Hepatocyte (in vitro differentiated cells): ENCODE measurements around the gene TAGLN3. TPM values are rescaled to one million over a fixed set of nuclear protein-coding genes. Genes with fewer than 3 reads are reported as not detected.

ENCODE experiments used
- DNase-seq: peaks from one replicate; pipeline ENCODE4 v3.0.0-alpha.2; 2016; ENCODE audit warnings: low spot score
- H2AFZ ChIP-seq: fragments of 200-600 bp; sonication (generic); 2 replicates; pipeline ENCODE4 v1.6.0; 2016; ENCODE audit warnings: antibody characterized with exemption, mild to moderate bottlenecking
- H3K27ac ChIP-seq: fragments of 200-600 bp; sonication (generic); 2 replicates; pipeline ENCODE4 v1.5.1; 2016; ENCODE audit warnings: mild to moderate bottlenecking
- H3K27me3 ChIP-seq: fragments of 200-600 bp; sonication (generic); 2 replicates; pipeline ENCODE4 v1.6.1; 2016
- H3K36me3 ChIP-seq: fragments of 200-600 bp; sonication (generic); replicated peaks from 2 replicates; pipeline ENCODE4 v1.5.1; 2016; ENCODE audit warnings: low read depth; ENCODE audit not compliant: insufficient read depth
- H3K4me1 ChIP-seq: fragments of 200-600 bp; sonication (generic); 2 replicates; pipeline ENCODE4 v1.5.1; 2016; ENCODE audit warnings: mild to moderate bottlenecking, moderate library complexity; ENCODE audit not compliant: insufficient read depth
- H3K4me2 ChIP-seq: fragments of 200-600 bp; sonication (generic); 2 replicates; pipeline ENCODE4 v1.6.0; 2016
- H3K4me3 ChIP-seq: fragments of 200-600 bp; sonication (generic); 2 replicates; pipeline ENCODE4 v1.5.1; 2016; ENCODE audit warnings: mild to moderate bottlenecking
- H3K79me2 ChIP-seq: fragments of 200-600 bp; sonication (generic); 2 replicates; pipeline ENCODE4 v1.6.0; 2017; ENCODE audit warnings: mild to moderate bottlenecking
- H3K9me2 ChIP-seq: fragments of 200-600 bp; sonication (generic); replicated peaks from 2 replicates; pipeline ENCODE4 v1.6.0; 2017; ENCODE audit warnings: mild to moderate bottlenecking; ENCODE audit not compliant: insufficient read depth
- H3K9me3 ChIP-seq: fragments of 200-600 bp; sonication (generic); 2 replicates; pipeline ENCODE4 v1.5.1; 2016; ENCODE audit warnings: low read depth, mild to moderate bottlenecking
- H4K20me1 ChIP-seq: fragments of 200-600 bp; sonication (generic); 2 replicates; pipeline ENCODE4 v1.6.0; 2016; ENCODE audit warnings: mild to moderate bottlenecking; ENCODE audit not compliant: insufficient read depth, poor library complexity, severe bottlenecking
- CTCF ChIP-seq: fragments of 200-600 bp; sonication (generic); IDR thresholded peaks from 2 replicates; pipeline ENCODE4 v1.5.1; 2016; ENCODE audit warnings: antibody characterized with exemption, mild to moderate bottlenecking; ENCODE audit not compliant: poor library complexity
- EZH2 ChIP-seq: fragments of 200-600 bp; sonication (generic); IDR thresholded peaks from 2 replicates; pipeline ENCODE4 v1.6.1; 2016; ENCODE audit warnings: antibody characterized with exemption, mild to moderate bottlenecking, borderline replicate concordance
- EZH2phosphoT487 ChIP-seq: fragments of 200-600 bp; sonication (generic); IDR thresholded peaks from one replicate; pipeline ENCODE4 v1.6.1; 2018; ENCODE audit warnings: antibody characterized with exemption, mild to moderate bottlenecking, low read depth, moderate library complexity; ENCODE audit not compliant: unreplicated experiment, severe bottlenecking
- WGBS: methylation state at CpG from one replicate; pipeline ENCODE4 v1.1.6; 2016; ENCODE audit warnings: low lambda C conversion rate; ENCODE audit errors: missing lambda C conversion rate; 5-methylcytosine and 5-hydroxymethylcytosine counted together
- polyA plus RNA-seq: library from polyadenylated mRNA; unstranded; fragments of >200 nt; fragmentation: Nextera tagmentation; extraction: Ambion mirVana; gene quantifications from 2 replicates; pipeline ENCODE4 v1.2.1, GENCODE V29; 2016
- total RNA-seq: library from RNA; depleted of rRNA; stranded (reverse); fragments of >200 nt; gene quantifications from 2 replicates; pipeline ENCODE4 v1.2.3, GENCODE V29; 2014

Gene TAGLN3
- total and polyA plus RNA-seq, 2 experiments from 2014 or later, result 0.51 to 2.1 TPM

DNA sequence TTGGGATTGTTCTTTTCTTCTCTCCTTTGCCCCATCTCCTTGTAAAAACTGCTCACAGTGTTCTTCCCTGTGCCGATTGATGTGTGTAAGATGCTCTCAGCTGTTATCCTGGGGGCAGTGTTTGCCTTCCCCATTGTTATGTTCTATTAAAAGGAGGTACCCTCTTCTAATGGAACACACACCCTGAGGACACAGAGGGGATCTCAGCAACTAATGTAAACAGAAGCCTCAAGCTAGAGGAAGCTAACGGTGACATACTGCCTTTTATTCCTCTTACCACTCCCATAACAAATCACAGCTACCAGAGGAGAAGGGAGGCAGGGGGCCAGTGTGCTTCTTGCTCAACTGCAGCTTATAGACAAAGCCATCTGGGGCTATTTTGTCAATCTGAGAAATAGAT is 2.2 kb downstream of the TAGLN3 start:
- H4K20me1 ChIP-seq, result no peaks in the 10 kb centered on the region
- no peak for TF ChIP-seq EZH2
- TF ChIP-seq EZH2phosphoT487, result no peak
- TF ChIP-seq CTCF, result no peak
- no peaks in the 10 kb centered on the region for H3K36me3 ChIP-seq
- H3K79me2 ChIP-seq, result no peaks in the 10 kb centered on the region
- H3K27me3 ChIP-seq, result peaks cover 18% of the 10 kb centered on the region
- H3K9me2 ChIP-seq, result no peaks in the 10 kb centered on the region
- no peaks in the 10 kb centered on the region for H3K9me3 ChIP-seq
- DNase-seq, result no peak
- H2AFZ ChIP-seq, result no peak overlapping the region
- 42% methylated on average over 2 of the region's 2 CpGs for WGBS
- no peak overlapping the region for H3K4me3 ChIP-seq
- no peak overlapping the region for H3K27ac ChIP-seq
- H3K4me1 ChIP-seq, result peaks cover 5% of the 10 kb centered on the region
- H3K4me2 ChIP-seq, result peak overlapping the region; percentile 95

- H3K4me1 ChIP-seq, result peaks cover 5% of the 10 kb centered on the region
- 86% methylated on average over 2 of the region's 2 CpGs for WGBS
These were observed 2.8 kb downstream of the TAGLN3 start for GRCh38 chr3:112001526-112001925.

GRCh38 chr3:112002096-112002971 is 3.6 kb downstream of the TAGLN3 start:
- H3K79me2 ChIP-seq, result no peaks in the 10 kb centered on the region
- no peaks in the 10 kb centered on the region for H3K9me3 ChIP-seq
- peaks cover 18% of the 10 kb centered on the region for H3K27me3 ChIP-seq
- H2AFZ ChIP-seq, result no peak overlapping the region
- no peak overlapping the region for H3K4me3 ChIP-seq
- H3K27ac ChIP-seq, result no peak overlapping the region
- no peaks in the 10 kb centered on the region for H3K9me2 ChIP-seq
- no peak for DNase-seq
- peaks cover 5% of the 10 kb centered on the region for H3K4me1 ChIP-seq
- no peak for TF ChIP-seq EZH2
- 75% methylated on average over 8 of the region's 8 CpGs for whole genome bisulfite sequencing
- H4K20me1 ChIP-seq, result no peaks in the 10 kb centered on the region
- H3K36me3 ChIP-seq, result no peaks in the 10 kb centered on the region
- no peak overlapping the region for H3K4me2 ChIP-seq

More at GRCh38 chr3:112001526-112001925, 2.8 kb downstream of the TAGLN3 start:
- H3K27me3 ChIP-seq, result peaks cover 18% of the 10 kb centered on the region
- H3K9me2 ChIP-seq, result no peaks in the 10 kb centered on the region
- no peak for DNase-seq
- TF ChIP-seq CTCF (no peak), EZH2 (no peak), EZH2phosphoT487 (no peak)
- no peak overlapping the region for H3K4me2 ChIP-seq
- H3K9me3 ChIP-seq, result no peaks in the 10 kb centered on the region
- no peak overlapping the region for H3K4me3 ChIP-seq
- H3K27ac ChIP-seq, result no peak overlapping the region
- H3K36me3 ChIP-seq, result no peaks in the 10 kb centered on the region
- H3K79me2 ChIP-seq, result no peaks in the 10 kb centered on the region
- H2AFZ ChIP-seq, result no peak overlapping the region
- H4K20me1 ChIP-seq, result no peaks in the 10 kb centered on the region

GRCh38 chr3:112003321-112004080 is 4.8 kb downstream of the TAGLN3 start:
- H3K4me3 ChIP-seq, result no peak overlapping the region
- H3K27ac ChIP-seq, result no peak overlapping the region
- H2AFZ ChIP-seq, result no peak overlapping the region
- TF ChIP-seq EZH2, result no peak
- DNase-seq, result no peak
- no peaks in the 10 kb centered on the region for H4K20me1 ChIP-seq
- H3K36me3 ChIP-seq, result no peaks in the 10 kb centered on the region
- peaks cover 15% of the 10 kb centered on the region for H3K27me3 ChIP-seq
- H3K4me2 ChIP-seq, result no peak overlapping the region
- H3K9me3 ChIP-seq, result no peaks in the 10 kb centered on the region
- peaks cover 6% of the 10 kb centered on the region for H3K4me1 ChIP-seq
- H3K79me2 ChIP-seq, result no peaks in the 10 kb centered on the region
- WGBS, result 91% methylated on average over 4 of the region's 4 CpGs
- no peaks in the 10 kb centered on the region for H3K9me2 ChIP-seq
